Kidney epithelial cell (primary cell): ENCODE measurements around the gene SETDB1. TPM values are rescaled to one million over a fixed set of nuclear protein-coding genes. Genes with fewer than 3 reads are reported as not detected.

Source experiments
- DNase-seq: peaks from one replicate; pipeline ENCODE4 v3.0.0-alpha.2; 2010; ENCODE audit warnings: low read depth
- H3K27me3 ChIP-seq: 2 replicates; pipeline ENCODE4 v1.6.0; 2011; ENCODE audit warnings: low read length; ENCODE audit not compliant: control insufficient read depth, insufficient read depth
- H3K36me3 ChIP-seq: 2 replicates; pipeline ENCODE4 v1.5.1; 2011; ENCODE audit warnings: low read length; ENCODE audit not compliant: control insufficient read depth, insufficient read depth
- H3K4me3 ChIP-seq: 2 replicates; pipeline ENCODE4 v1.5.1; 2011; ENCODE audit warnings: low read depth, mild to moderate bottlenecking, control low read depth, low read length
- CTCF ChIP-seq: IDR thresholded peaks from 2 replicates; pipeline ENCODE4 v1.5.1; 2011; ENCODE audit warnings: mild to moderate bottlenecking, moderate library complexity, low read length, control low read depth, inconsistent platforms; ENCODE audit not compliant: insufficient read depth, poor library complexity, severe bottlenecking
- total RNA-seq: library from RNA; depleted of rRNA; stranded (reverse); fragments of >200 nt; gene quantifications from 2 replicates; pipeline ENCODE4 v1.2.3, GENCODE V29; 2015

SETDB1 gene
- total RNA-seq, 1 donor from 2014 or later = 25.5 TPM

GRCh38 chr1:150981177-150981804 lies 55.1 kb downstream of the SETDB1 start:
- DNase-seq = no peak
- TF ChIP-seq CTCF = no peak
- Histone ChIP-seq H3K36me3 (no peaks in the 10 kb centered on the region), H3K4me3 (no peak overlapping the region), H3K27me3 (no peaks in the 10 kb centered on the region)

GRCh38 chr1:150981805-150982712 lies 55.9 kb downstream of the SETDB1 start, which contains the start of gene ANXA9:
ANXA9 (plus strand) TSS chr1:150982292; CDS start chr1:150983106, 814 bp downstream.
- TF ChIP-seq CTCF = no peak
- no peak for DNase-seq
- no peaks in the 10 kb centered on the region for H3K36me3 ChIP-seq
- H3K4me3 ChIP-seq = no peak within 1 kb of the TSS
- H3K27me3 ChIP-seq = no peaks in the 10 kb centered on the region

- Histone ChIP-seq H3K36me3 (no peaks in the 10 kb centered on the region), H3K27me3 (no peaks in the 10 kb centered on the region), H3K4me3 (no peak overlapping the region)
- TF ChIP-seq CTCF = no peak
- DNase-seq = no peak
Measured at GRCh38 chr1:150985179-150985825, 59.1 kb downstream of the SETDB1 start.

- Histone ChIP-seq H3K27me3 (no peaks in the 10 kb centered on the region), H3K36me3 (no peaks in the 10 kb centered on the region), H3K4me3 (no peak overlapping the region)
- DNase-seq = no peak
- no peak for TF ChIP-seq CTCF
Measured at GRCh38 chr1:150987924-150988323, 61.8 kb downstream of the SETDB1 start.

- DNase-seq = no peak
- no peak for TF ChIP-seq CTCF
- Histone ChIP-seq H3K27me3 (no peaks in the 10 kb centered on the region), H3K4me3 (no peak overlapping the region), H3K36me3 (no peaks in the 10 kb centered on the region)
Measured at GRCh38 chr1:150992626-150993025, 66.5 kb downstream of the SETDB1 start.
